ENCODE data around the gene CHSY1.

DNA sequence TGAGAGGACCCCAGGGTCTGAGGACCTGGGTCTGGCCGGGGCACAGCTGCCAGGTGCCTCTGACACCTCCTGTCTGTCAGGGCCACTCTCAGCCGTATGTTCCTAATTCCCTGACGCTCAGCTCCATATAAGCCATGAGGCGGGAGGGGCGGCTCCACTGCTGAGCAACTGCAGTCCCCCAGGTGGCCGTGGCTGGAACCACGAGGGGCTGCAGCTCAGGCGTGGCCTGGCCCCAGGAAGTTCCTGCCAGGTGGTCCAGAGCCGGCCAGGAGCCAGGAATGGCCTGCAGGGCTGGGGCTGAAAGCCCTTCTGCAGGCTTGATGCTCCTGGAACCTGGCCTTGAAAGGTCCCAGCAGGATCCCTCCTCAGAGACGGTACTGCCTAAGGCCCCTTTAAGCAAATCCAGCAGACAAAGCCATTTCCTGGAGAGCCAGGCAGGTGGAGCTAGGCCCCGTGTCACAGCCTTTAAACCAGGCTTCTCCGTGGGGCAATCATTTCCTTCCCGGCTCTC is 118.0 kb downstream of the CHSY1 start:
- TF ChIP-seq, protein P1, sequence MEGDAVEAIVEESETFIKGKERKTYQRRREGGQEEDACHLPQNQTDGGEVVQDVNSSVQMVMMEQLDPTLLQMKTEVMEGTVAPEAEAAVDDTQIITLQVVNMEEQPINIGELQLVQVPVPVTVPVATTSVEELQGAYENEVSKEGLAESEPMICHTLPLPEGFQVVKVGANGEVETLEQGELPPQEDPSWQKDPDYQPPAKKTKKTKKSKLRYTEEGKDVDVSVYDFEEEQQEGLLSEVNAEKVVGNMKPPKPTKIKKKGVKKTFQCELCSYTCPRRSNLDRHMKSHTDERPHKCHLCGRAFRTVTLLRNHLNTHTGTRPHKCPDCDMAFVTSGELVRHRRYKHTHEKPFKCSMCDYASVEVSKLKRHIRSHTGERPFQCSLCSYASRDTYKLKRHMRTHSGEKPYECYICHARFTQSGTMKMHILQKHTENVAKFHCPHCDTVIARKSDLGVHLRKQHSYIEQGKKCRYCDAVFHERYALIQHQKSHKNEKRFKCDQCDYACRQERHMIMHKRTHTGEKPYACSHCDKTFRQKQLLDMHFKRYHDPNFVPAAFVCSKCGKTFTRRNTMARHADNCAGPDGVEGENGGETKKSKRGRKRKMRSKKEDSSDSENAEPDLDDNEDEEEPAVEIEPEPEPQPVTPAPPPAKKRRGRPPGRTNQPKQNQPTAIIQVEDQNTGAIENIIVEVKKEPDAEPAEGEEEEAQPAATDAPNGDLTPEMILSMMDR (IDR thresholded peaks at IDR 0.05): no peak
- TF ChIP-seq CBFB (CRISPR knock-in tag; IDR thresholded peaks at IDR 0.05; ENCODE audit: low read depth) (no peak), SMAD3 (CRISPR knock-in tag; IDR thresholded peaks at IDR 0.05; ENCODE audit: borderline replicate concordance) (no peak), CREM (CRISPR knock-in tag; IDR thresholded peaks at IDR 0.05) (no peak), JUN (CRISPR knock-in tag; IDR thresholded peaks at IDR 0.05) (no peak), TP53 (CRISPR knock-in tag; IDR thresholded peaks at IDR 0.05) (no peak), SMAD4 (CRISPR knock-in tag; IDR thresholded peaks at IDR 0.05) (no peak), GTF2I (CRISPR knock-in tag; conservative IDR thresholded peaks at IDR 0.05) (no peak), SP1 (CRISPR knock-in tag; conservative IDR thresholded peaks at IDR 0.05) (no peak), NR1H2 (CRISPR knock-in tag; IDR thresholded peaks at IDR 0.05) (no peak), ZNF121 (CRISPR knock-in tag; IDR thresholded peaks at IDR 0.05) (no peak), CREB1 (CRISPR knock-in tag; IDR thresholded peaks at IDR 0.05) (no peak), TEAD1 (CRISPR knock-in tag; IDR thresholded peaks at IDR 0.05) (no peak)
- TF ChIP-seq, protein P2, sequence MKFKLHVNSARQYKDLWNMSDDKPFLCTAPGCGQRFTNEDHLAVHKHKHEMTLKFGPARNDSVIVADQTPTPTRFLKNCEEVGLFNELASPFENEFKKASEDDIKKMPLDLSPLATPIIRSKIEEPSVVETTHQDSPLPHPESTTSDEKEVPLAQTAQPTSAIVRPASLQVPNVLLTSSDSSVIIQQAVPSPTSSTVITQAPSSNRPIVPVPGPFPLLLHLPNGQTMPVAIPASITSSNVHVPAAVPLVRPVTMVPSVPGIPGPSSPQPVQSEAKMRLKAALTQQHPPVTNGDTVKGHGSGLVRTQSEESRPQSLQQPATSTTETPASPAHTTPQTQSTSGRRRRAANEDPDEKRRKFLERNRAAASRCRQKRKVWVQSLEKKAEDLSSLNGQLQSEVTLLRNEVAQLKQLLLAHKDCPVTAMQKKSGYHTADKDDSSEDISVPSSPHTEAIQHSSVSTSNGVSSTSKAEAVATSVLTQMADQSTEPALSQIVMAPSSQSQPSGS (CRISPR knock-in tag; IDR thresholded peaks at IDR 0.05; ENCODE audit: borderline replicate concordance, low read depth): no peak

Measured in WTC11 (cell line).